GM18951 (cell line): ENCODE results near the gene MAP4K4.
"Not testable (repeated sequence)": the region's sequence is repeated elsewhere in the genome, so short reads cannot be mapped to it uniquely, and the experiment has no call there.

ENCODE experiments used
- POLR2A ChIP-seq: IDR thresholded peaks from 4 replicates; pipeline ENCODE4 v1.6.1; 2011; ENCODE audit warnings: mild to moderate bottlenecking; ENCODE audit not compliant: insufficient read length, insufficient read depth; ENCODE audit errors: extremely low read depth
- in situ Hi-C: fragments of 300-500 bp; cut with MboI; formaldehyde crosslinking; loops from one replicate; pipeline ENCODE4 v1.12.0; 2022; ENCODE audit warnings: low sequenced_read_pairs, mixed read lengths, inconsistent platforms; ENCODE audit not compliant: unreplicated experiment

The MAP4K4 gene

GRCh38 chr2:101762451-101763171 is 65.1 kb downstream of the MAP4K4 start:
- TF ChIP-seq POLR2A, result no peak
- in situ Hi-C loops, result no loop called here

- in situ Hi-C loops, result no loop called here
- no peak for TF ChIP-seq POLR2A
Measured at GRCh38 chr2:101763496-101764333, 66.2 kb downstream of the MAP4K4 start.

DNA sequence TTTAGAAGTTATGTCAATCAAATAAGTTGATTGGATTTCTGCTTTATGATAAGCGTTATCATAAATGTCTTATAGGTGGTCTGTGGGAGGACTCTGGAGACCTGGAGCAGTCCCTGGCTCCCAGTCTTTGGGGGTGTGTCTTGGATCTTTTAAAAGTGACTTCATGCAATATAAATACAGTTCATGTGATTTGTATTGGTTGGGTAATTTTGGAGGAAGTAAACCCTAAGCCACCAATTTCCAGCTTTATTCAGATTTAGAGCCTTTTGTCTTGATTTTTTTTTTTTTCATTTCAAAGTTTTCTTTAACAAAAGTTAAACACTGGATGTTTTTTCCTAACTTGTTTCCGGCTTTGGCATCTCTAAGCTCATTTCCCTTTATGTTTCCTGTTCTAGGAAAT is 68.8 kb downstream of the MAP4K4 start:
- in situ Hi-C loops, result no loop called here
- TF ChIP-seq POLR2A, result no peak

DNA sequence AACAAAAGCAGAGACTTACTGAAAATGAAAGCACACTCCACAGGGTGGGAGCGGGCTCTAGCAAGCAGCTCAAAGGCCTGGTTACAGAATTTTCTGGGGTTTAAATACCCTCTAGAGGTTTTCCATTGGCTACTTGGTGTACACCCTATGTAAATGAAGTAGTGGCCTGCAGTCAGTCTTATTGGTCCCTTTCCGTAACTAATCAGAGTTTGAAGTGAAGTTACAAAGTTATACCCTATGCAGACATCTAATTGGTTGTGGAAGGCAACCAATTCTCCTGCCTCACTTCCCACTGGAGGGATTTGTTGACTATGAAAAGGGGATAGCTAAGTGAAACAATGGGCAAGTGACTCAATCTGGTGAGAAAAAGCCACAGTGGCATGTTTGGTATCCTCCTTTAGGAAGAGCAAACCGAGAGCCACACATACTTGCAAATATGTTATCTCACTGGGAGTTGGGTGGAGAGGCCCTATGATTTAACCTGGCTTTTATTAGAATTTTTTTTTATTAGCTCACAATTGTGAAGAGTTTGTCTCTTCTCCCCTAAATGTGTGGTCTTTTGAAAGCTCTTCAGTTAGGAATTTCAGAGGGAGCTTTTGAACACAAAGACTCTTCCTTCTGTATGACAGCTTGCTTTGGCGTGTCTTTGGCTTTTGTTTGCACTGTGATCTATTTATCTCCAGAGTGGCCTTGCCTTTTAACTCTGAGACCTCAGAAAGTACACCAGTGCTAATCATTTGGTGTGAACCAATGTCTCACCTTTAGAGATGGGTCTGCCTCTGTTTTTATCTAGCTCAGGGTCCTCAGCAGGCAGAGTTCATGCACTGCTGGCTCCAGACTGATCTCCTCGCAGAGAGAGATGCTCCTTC is 69.6 kb downstream of the MAP4K4 start:
- no peak for TF ChIP-seq POLR2A
- in situ Hi-C loops, result no loop called here

GRCh38 chr2:101768556-101769220 is 71.2 kb downstream of the MAP4K4 start:
- TF ChIP-seq POLR2A, result no peak
- in situ Hi-C loops, result no loop called here

GRCh38 chr2:101769726-101770125 is 72.2 kb downstream of the MAP4K4 start:
- in situ Hi-C loops, result not testable (repeated sequence)

DNA sequence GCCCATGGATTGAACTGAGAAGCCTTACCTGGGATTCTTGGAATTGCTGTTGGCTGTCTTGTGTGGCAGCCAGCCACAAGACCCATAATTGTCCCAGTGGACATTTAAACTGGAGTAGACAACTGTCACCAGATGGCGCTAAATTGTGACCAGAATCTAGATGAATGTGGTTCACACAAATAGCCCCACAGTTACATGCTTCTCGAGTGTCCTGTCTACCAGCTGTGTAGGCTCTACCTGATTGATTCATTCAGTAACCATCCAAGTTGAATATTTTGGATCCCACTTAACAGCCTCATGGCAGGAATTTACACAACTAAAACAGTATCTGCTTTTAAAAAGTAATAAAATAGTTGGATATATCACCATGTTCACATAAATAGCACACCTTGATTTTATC is 73.2 kb downstream of the MAP4K4 start:
- no peak for TF ChIP-seq POLR2A
- in situ Hi-C loops, result no loop called here

- TF ChIP-seq POLR2A, result no peak
- in situ Hi-C loops, result no loop called here
Measured at GRCh38 chr2:101771227-101771902, 73.9 kb downstream of the MAP4K4 start.

GRCh38 chr2:101771910-101772321 is 74.4 kb downstream of the MAP4K4 start:
- in situ Hi-C loops, result no loop called here
- no peak for TF ChIP-seq POLR2A

DNA sequence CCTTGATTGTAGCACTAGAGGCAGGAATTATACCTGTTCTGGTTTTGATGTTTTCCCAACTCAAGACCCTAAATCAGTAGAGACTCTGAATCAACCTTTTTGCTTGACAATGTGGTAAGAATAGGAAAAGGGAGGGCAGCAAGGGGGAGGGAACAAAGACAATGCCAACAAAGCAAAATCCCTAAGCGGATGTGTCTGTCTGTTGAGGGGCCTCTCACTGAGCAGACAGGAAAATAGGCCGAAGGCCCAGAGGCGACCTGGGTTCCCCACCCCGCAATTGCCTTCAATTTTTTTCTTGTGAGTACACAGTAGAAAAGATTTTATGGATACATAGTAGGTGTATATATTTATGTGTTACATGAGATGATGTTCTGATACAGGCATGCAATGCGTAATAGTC is 75.6 kb downstream of the MAP4K4 start:
- no peak for TF ChIP-seq POLR2A
- in situ Hi-C loops, result no loop called here

- in situ Hi-C loops, result not testable (repeated sequence)
Measured at GRCh38 chr2:101773961-101774360, 76.5 kb downstream of the MAP4K4 start.

GRCh38 chr2:101775092-101775491 is 77.6 kb downstream of the MAP4K4 start:
- in situ Hi-C loops, result no loop called here

More at GRCh38 chr2:101775092-101775491, 77.6 kb downstream of the MAP4K4 start:
- no peak for TF ChIP-seq POLR2A
